Activated T-helper 17 cell treated with anti-CD3 and anti-CD28 coated beads, Interleukin-2, amount 50 U/mL, for 72 hours (primary cell): ENCODE results near the gene TAP1. TPM values are rescaled to one million over a fixed set of nuclear protein-coding genes. Genes with fewer than 3 reads are reported as not detected.
A peak's percentile ranks its signal among the peaks of the same experiment; 100 is the strongest.
"Not testable (repeated sequence)": the region's sequence is repeated elsewhere in the genome, so short reads cannot be mapped to it uniquely, and the experiment has no call there.

Experiments used
- ATAC-seq: fragments of 150-1000 bp; cut with Tn5 transposase; replicated peaks from 2 replicates; pipeline ENCODE4 v1.10.0; 2021; ENCODE audit warnings: mild to moderate bottlenecking, moderate library complexity
- H3K27ac Mint-ChIP-seq: one replicate; pipeline ENCODE4 v1.8.0; 2022; ENCODE audit warnings: mixed read lengths
- H3K27me3 Mint-ChIP-seq: one replicate; pipeline ENCODE4 v1.8.0; 2022; ENCODE audit warnings: mixed read lengths
- H3K36me3 Mint-ChIP-seq: one replicate; pipeline ENCODE4 v1.8.0; 2022; ENCODE audit warnings: low read depth, mild to moderate bottlenecking, mixed read lengths
- H3K4me1 Mint-ChIP-seq: one replicate; pipeline ENCODE4 v1.8.0; 2022; ENCODE audit warnings: mixed read lengths
- H3K4me3 Mint-ChIP-seq: one replicate; pipeline ENCODE4 v1.8.0; 2022; ENCODE audit warnings: mild to moderate bottlenecking, mixed read lengths
- H3K9me3 Mint-ChIP-seq: one replicate; pipeline ENCODE4 v1.8.0; 2022; ENCODE audit warnings: mixed read lengths
- total RNA-seq, 2 donors: library from RNA; stranded (reverse); gene quantifications; one replicate each; pipeline ENCODE4 v1.2.3, GENCODE V29; 2022

Gene TAP1, protein sequence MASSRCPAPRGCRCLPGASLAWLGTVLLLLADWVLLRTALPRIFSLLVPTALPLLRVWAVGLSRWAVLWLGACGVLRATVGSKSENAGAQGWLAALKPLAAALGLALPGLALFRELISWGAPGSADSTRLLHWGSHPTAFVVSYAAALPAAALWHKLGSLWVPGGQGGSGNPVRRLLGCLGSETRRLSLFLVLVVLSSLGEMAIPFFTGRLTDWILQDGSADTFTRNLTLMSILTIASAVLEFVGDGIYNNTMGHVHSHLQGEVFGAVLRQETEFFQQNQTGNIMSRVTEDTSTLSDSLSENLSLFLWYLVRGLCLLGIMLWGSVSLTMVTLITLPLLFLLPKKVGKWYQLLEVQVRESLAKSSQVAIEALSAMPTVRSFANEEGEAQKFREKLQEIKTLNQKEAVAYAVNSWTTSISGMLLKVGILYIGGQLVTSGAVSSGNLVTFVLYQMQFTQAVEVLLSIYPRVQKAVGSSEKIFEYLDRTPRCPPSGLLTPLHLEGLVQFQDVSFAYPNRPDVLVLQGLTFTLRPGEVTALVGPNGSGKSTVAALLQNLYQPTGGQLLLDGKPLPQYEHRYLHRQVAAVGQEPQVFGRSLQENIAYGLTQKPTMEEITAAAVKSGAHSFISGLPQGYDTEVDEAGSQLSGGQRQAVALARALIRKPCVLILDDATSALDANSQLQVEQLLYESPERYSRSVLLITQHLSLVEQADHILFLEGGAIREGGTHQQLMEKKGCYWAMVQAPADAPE
- 100 to 1,000 TPM; 302 to 387 TPM for total RNA-seq

DNA sequence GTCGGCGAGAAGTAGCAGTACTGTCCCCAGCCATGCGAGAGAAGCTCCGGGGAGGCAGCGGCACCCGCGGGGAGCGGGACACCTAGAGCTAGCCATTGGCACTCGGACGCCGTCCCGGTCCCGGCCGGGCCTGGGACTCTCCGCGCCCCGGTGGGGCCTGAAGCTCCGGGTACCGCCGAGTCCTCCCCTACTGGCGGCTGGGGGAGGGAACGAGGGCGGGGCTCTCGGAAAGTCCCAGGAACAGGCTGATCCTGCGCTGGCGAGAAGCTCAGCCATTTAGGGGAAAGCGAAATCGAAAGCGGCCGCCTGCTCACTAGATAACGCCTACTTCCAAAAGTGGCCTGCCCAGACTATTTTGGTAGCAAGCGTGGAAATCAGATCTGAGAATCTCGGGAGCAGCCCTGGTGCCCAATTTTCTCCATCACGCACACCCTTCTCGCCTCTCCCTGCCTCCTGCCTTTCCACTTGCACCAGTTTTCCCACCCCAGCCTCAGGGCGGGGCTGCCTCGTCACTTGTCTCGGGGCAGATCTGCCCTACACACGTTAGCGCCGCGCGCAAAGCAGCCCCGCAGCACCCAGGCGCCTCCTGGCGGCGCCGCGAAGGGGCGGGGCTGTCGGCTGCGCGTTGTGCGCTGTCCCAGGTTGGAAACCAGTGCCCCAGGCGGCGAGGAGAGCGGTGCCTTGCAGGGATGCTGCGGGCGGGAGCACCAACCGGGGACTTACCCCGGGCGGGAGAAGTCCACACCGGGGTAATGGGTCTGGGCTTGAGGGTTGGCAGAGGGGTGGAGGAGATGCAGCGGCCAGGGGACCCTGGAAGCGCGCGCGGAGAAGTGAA lies at the start of gene TAP1, which contains the start of gene PSMB9:
TAP1 (minus strand) TSS at position 164 of the 835 bp plus-strand sequence; CDS start at position 96, 68 bp downstream.
PSMB9 (plus strand) TSS at position 652 of the 835 bp plus-strand sequence; CDS start at position 690, 38 bp downstream.
- Mint-ChIP-seq H3K4me3 (peak within 1 kb of the TSS; percentile 95), H3K27me3 (no peaks in the 10 kb centered on the region), H3K9me3 (no peaks in the 10 kb centered on the region), H3K4me1 (peaks cover 48% of the 10 kb centered on the region), H3K36me3 (peaks cover 95% of the 10 kb centered on the region), H3K27ac (peak within 1 kb of the TSS; percentile 93)
- ATAC-seq = peak; percentile 84

DNA sequence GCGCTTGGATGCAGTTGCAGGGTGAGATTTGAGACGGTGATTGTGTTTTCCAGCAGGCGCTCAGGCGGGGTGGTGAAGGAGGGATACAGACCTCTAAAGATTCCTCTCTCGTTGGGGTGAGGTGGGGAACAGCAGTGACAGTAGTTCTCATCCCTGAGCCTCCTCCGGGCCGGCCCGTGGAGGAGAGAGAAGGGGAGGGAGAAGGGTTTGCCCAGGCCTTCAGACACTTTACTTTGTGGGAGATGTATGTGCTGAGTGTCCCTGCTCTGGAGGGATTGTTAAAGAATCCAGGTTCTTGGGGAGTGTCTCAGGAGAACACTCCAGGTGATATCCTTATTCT lies 41.5 kb upstream of the TAP1 start:
- no peaks in the 10 kb centered on the region for H3K36me3 Mint-ChIP-seq
- peak overlapping the region; percentile 90 for H3K27ac Mint-ChIP-seq
- ATAC-seq = peak; percentile 20
- peaks cover 18% of the 10 kb centered on the region for H3K4me1 Mint-ChIP-seq
- no peaks in the 10 kb centered on the region for H3K27me3 Mint-ChIP-seq
- H3K4me3 Mint-ChIP-seq = peak overlapping the region; percentile 93
- H3K9me3 Mint-ChIP-seq = no peaks in the 10 kb centered on the region

DNA sequence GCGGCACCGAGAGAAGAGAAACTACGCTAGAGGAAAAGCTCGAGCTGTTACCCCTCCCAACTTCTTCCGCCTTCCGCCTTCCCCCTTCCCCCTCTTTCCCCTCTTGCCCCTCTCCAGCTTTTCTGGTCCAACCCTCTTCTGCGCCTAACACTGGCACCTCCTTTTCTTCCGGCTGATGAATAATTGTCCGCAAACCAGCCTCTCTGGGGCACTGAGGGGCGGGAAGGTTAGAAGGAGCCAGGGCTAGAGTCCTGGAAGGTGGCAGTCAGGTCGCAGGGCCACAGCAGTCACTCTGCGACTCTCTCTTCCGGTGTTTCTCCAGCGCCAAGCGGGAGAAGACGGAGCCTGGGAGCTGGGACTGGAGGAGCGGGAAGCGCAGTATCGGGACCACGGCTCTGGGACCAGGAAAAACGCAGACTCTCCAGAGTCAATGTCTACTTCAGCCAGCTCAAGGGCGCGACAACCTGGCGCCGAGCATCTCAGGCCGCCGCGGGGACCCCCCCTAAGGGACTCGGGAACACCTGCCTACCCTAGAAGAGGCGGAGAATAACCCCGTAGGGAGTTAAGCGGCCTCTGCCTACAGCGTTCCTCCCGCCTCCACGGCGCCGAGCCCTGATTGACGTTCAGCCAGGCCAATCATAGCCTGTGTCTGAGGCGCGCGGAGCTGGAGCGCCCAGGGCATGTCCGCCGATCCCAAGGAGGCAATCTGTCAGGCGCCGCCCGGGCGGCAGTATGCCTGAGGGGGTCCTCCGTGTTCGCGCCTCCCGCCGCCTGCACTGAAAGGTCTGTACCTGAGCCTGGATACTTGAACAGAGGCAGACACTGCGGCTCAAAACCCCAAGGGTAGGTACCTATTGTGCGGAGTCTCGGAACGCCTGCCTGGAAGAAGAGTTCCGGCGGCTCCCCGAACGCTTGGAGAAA lies 40.8 kb upstream of the TAP1 start:
- Mint-ChIP-seq H3K27me3 (no peaks in the 10 kb centered on the region), H3K27ac (peak overlapping the region; percentile 90), H3K4me3 (peak overlapping the region; percentile 93), H3K4me1 (peaks cover 18% of the 10 kb centered on the region), H3K9me3 (no peaks in the 10 kb centered on the region), H3K36me3 (no peaks in the 10 kb centered on the region)
- ATAC-seq = peak; percentile 99

DNA sequence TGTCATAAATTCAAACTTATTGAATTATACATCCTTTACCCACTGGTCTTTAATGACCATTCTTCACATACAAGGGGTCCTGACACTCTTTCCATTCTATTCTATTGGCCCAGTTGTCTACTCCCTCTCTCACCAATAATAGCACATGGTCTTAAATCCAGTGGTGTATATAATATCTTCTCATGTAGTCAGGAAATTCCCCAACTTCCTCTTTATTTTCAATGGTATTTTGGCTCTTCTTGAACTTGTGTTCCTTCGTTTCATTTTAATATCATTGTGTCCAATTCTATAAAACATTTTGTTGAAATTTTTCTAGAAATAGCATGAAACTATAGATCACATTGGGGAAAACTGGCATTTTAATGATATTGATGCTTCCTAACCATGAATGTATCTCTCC lies 37.3 kb upstream of the TAP1 start:
- H3K27me3 Mint-ChIP-seq = no peaks in the 10 kb centered on the region
- no peaks in the 10 kb centered on the region for H3K36me3 Mint-ChIP-seq
- no peak overlapping the region for H3K4me3 Mint-ChIP-seq
- H3K9me3 Mint-ChIP-seq = no peaks in the 10 kb centered on the region
- no peak for ATAC-seq
- no peaks in the 10 kb centered on the region for H3K4me1 Mint-ChIP-seq
- H3K27ac Mint-ChIP-seq = no peak overlapping the region

DNA sequence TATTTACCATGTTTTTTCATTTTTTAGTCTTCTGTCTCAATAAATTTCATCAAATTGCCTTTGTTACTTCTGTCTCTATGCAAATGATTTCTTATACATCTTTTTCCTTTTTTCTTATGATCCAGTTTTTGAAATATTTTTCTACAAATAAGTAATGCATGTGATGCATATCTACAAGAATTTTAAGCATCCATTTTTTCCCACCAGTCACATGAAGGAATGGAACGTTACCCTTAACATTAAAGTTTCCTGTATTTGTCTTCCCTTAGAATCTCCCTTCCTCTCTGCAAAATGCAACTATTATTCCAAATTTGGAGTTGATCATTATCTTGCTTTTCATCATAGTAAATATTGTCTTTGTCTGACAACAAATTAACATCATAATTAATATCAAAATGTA lies 36.0 kb upstream of the TAP1 start:
- H3K27me3 Mint-ChIP-seq = no peaks in the 10 kb centered on the region
- ATAC-seq = no peak
- no peaks in the 10 kb centered on the region for H3K4me1 Mint-ChIP-seq
- no peaks in the 10 kb centered on the region for H3K36me3 Mint-ChIP-seq
- H3K9me3 Mint-ChIP-seq = no peaks in the 10 kb centered on the region
- no peak overlapping the region for H3K4me3 Mint-ChIP-seq
- H3K27ac Mint-ChIP-seq = no peak overlapping the region

DNA sequence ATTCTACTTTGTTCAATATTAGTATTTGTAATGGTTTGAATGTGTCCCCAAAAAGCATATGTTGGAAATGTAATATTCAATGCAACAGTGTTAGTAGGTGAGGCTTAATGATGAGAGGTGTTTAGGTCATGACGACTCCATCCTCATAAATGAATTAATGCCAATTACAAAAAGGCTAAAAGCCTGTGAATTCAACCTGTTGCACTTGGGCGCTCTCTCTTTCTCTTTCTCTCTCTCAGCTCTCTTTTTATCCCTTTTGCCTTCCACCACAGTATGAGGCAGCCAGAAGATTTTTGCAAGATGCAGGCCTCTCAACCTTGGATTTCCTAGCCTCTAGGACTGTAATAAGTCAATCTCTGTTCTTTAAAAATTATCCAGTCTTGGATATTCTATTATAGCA lies 35.1 kb upstream of the TAP1 start:
- no peaks in the 10 kb centered on the region for H3K27me3 Mint-ChIP-seq

DNA sequence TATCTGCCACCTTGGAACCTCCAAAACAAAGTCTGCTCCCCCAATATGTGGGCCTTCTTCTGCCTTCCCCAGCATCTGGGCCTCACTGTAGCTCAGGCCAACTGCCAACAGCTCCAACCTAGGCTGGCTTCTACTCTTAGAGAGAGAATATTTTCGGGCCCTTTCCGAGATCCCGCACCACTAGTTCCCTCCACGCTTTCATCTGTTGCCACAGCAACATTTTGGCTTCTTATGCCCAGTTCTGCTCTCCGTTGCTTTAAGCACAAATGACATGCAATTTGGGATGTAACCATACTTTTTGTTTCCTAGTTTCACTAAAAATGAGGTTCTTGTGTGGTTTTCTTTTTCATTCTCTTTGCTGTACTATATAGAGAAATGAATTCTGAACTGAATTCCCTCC lies 34.1 kb upstream of the TAP1 start:
- Mint-ChIP-seq H3K4me3 (no peak overlapping the region), H3K9me3 (no peaks in the 10 kb centered on the region), H3K27ac (no peak overlapping the region), H3K27me3 (no peaks in the 10 kb centered on the region), H3K4me1 (peaks cover 1% of the 10 kb centered on the region), H3K36me3 (no peaks in the 10 kb centered on the region)
- ATAC-seq = no peak

More for the DNA sequence above, 35.1 kb upstream of the TAP1 start:
- no peaks in the 10 kb centered on the region for H3K36me3 Mint-ChIP-seq
- no peaks in the 10 kb centered on the region for H3K4me1 Mint-ChIP-seq
- H3K9me3 Mint-ChIP-seq = no peaks in the 10 kb centered on the region
- no peak overlapping the region for H3K27ac Mint-ChIP-seq
- ATAC-seq = no peak
- H3K4me3 Mint-ChIP-seq = no peak overlapping the region

DNA sequence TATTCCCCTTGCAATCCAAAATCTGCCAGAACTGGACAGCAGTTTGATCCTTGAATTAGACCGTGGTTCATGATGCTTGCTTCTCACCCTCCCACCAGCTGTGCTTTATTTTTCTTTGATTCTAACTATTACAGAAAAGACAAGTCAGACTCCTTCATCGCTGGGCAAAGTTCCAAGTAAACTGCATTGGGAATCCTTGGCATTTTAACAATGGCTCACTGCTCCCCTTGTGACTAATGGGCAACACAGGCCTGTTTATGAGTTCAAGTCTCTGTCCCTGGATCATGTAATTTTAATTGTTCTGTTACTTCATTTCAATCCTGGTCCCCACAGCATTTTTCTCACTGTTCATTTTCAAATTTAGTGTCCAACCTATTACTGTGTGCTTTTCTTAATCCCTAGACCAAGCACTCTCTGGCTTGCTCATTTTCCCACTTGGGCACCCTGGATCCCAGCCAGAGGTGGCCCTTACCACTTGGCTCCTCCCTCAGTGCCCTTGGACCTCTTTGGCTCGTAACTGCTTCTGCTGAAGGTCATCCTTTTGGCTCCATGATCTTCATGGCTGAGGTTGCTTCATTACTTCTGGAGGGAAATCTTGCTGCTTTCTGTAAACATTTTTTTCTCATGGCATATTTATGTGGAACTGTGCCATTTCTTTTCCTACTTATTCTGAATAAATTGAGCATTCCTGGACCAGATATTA lies 33.3 kb upstream of the TAP1 start:
- H3K27me3 Mint-ChIP-seq = no peaks in the 10 kb centered on the region
- peaks cover 4% of the 10 kb centered on the region for H3K4me1 Mint-ChIP-seq
- no peak overlapping the region for H3K4me3 Mint-ChIP-seq
- H3K36me3 Mint-ChIP-seq = no peaks in the 10 kb centered on the region
- H3K27ac Mint-ChIP-seq = no peak overlapping the region
- H3K9me3 Mint-ChIP-seq = no peaks in the 10 kb centered on the region
- no peak for ATAC-seq

DNA sequence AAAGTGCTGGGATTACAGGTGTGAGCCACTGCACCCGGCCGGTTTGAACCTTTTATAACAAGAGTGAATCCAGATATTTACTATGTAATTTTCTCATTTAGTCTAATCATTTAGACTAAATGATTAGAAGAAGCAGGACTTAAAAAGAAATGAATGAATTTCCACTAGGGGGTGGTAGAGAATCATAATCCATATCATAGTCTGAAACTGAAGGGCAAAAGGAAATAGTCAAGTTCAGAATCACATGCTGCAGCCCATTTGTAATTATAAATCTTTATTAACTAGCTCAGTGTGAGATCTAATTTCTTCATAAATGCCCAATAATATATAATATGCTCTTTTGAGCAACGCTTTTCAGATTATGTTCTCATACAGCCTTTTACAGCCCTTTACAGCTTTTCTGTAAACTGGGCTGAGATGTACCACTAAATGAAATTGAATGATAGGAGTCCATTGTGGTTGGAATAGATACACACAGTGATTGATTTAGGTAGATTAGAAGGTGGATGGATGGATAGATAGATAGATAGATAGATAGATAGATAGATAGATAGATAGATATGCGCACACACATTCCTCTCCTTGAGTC lies 32.3 kb upstream of the TAP1 start:
- H3K27me3 Mint-ChIP-seq = no peaks in the 10 kb centered on the region
- H3K27ac Mint-ChIP-seq = no peak overlapping the region
- H3K36me3 Mint-ChIP-seq = no peaks in the 10 kb centered on the region
- peaks cover 4% of the 10 kb centered on the region for H3K4me1 Mint-ChIP-seq
- ATAC-seq = peak; percentile 64
- H3K9me3 Mint-ChIP-seq = no peaks in the 10 kb centered on the region
- H3K4me3 Mint-ChIP-seq = no peak overlapping the region

DNA sequence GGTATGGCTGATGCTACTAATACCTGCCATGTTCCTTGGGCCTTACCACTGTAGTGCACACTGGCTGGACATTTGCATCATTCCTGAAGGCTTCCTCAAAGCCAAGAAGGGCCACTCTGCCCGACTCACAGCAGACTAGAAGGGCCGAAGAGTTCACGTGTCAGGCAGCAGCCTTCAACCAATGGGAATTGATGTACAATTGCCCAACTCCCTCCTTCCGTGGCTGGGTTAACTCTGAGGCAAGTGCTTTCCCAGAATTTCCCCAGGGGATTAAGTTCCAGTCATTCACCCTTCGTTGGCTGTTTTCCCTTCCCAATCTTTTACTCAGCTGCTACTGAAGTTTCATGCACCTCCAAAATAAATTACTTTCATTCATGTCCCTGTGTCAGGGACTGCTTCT lies 30.3 kb upstream of the TAP1 start:
- ATAC-seq = no peak
- Mint-ChIP-seq H3K36me3 (peaks cover 7% of the 10 kb centered on the region), H3K27ac (no peak overlapping the region), H3K4me3 (no peak overlapping the region), H3K9me3 (no peaks in the 10 kb centered on the region), H3K4me1 (peaks cover 4% of the 10 kb centered on the region), H3K27me3 (no peaks in the 10 kb centered on the region)

DNA sequence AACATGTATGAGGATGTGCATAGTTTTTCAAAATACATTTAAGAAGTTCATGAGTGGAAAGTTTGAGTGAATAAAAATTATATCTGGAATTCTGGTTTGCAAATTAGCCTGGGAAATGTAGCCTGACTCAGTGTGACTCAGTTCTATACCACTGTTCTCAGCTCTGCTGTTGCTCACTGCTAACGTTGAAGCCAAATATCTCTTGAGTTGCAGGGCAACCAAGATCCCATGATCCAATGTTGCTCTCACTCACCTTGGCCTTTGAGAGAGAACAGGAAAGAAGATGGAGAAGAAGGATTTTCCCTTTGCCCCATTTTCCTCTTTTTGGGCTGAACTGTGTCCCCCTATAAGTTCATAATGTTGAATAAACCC lies 29.4 kb upstream of the TAP1 start:
- H3K4me1 Mint-ChIP-seq = peaks cover 4% of the 10 kb centered on the region
- H3K9me3 Mint-ChIP-seq = no peaks in the 10 kb centered on the region
- peak; percentile 74 for ATAC-seq
- H3K36me3 Mint-ChIP-seq = peaks cover 7% of the 10 kb centered on the region
- H3K27ac Mint-ChIP-seq = no peak overlapping the region
- no peaks in the 10 kb centered on the region for H3K27me3 Mint-ChIP-seq
- no peak overlapping the region for H3K4me3 Mint-ChIP-seq

DNA sequence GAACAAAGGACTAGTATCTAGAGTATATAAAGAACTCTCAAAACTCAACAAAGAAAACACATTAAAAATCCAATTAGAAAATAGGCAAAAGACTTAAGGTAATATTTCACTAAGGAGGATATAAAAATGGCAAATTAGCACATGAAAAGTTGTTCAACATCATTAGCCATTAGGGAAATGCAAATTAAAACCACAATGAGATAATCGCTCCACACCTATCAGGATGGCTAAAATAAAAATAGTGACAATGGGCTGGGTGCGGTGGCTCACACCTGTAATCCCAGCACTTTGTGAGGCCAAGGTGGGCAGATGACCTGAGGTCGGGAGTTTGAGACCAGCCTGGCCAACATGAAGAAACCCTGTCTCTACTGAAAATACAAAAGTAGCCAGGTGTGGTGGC lies 27.5 kb upstream of the TAP1 start:
- H3K4me3 Mint-ChIP-seq, H3K9me3 Mint-ChIP-seq, H3K4me1 Mint-ChIP-seq, H3K36me3 Mint-ChIP-seq, ATAC-seq, H3K27ac Mint-ChIP-seq, H3K27me3 Mint-ChIP-seq: not testable (repeated sequence)

DNA sequence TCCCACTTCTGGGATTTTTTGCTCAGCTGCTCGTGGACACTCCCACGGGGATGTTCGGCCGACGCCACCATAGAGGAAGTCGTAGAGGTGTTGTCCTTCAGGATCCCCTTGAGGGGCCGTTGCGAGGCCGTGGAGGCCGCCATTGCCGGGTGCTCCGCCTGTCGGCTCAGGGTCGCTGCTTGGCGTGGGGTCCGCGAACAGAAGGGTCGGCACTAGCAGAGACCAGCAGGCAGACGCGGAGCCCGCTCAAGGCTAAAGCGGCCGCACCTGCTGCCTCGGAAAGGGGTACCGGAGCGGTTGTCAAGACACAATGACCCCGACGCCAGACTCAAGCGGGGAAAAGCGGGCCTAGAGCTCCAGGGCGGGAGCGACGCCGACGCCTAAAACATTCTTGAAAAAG lies 26.2 kb upstream of the TAP1 start:
- ATAC-seq = no peak
- H3K36me3 Mint-ChIP-seq = peaks cover 7% of the 10 kb centered on the region
- peaks cover 4% of the 10 kb centered on the region for H3K4me1 Mint-ChIP-seq
- no peak overlapping the region for H3K27ac Mint-ChIP-seq
- H3K4me3 Mint-ChIP-seq = no peak overlapping the region
- H3K9me3 Mint-ChIP-seq = no peaks in the 10 kb centered on the region
- no peaks in the 10 kb centered on the region for H3K27me3 Mint-ChIP-seq
